Prostate gland (tissue), 2 donors: Measurements from ENCODE around the gene BCAM.

ENCODE experiments used
- POLR2AphosphoS5 ChIP-seq: sonication (generic); formaldehyde crosslinking; IDR thresholded peaks from one replicate; pipeline ENCODE4 v1.6.1; 2017; ENCODE audit warnings: antibody characterized with exemption
- TF ChIP-seq, protein P1 (sequence below), 4 experiments: fragments of 200-600 bp in 2 of 4; fragments of 450-650 bp in 2 of 4; sonication (generic) in 2 of 4; IDR thresholded peaks; 1 replicate in 3 of 4; 2 replicates in 1 of 4; pipeline ENCODE4 v1.5.1; 2016 to 2019; ENCODE audit warnings: antibody characterized with exemption in 4 of 4, mild to moderate bottlenecking in 2 of 4, moderate library complexity in 2 of 4

DNA sequence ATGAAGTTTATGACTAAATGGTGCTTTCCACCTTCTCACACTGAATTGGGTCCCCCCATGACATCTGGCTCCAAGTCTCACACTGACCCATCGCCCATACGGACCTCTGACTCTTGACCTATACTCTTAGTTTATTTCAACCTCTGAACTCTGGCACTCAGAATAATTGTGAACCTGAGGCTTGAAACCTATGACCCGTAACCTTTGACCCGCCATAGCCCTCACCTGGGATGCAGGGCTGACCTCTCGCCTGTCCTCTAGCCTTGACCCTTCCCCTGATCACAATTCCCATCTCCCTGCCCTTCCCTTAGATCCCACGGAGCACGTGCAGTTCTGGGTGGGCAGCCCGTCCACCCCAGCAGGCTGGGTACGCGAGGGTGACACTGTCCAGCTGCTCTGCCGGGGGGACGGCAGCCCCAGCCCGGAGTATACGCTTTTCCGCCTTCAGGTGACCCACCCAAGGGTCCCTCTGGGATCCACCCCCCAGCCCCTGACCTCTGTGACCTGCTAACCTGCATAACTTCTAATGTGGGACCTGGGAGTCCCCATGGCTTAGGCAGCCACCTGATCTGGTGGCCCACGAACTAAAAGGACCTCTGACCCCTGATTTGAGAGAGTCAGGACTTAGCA is 5.1 kb downstream of the BCAM start:
- TF ChIP-seq, protein P1, sequence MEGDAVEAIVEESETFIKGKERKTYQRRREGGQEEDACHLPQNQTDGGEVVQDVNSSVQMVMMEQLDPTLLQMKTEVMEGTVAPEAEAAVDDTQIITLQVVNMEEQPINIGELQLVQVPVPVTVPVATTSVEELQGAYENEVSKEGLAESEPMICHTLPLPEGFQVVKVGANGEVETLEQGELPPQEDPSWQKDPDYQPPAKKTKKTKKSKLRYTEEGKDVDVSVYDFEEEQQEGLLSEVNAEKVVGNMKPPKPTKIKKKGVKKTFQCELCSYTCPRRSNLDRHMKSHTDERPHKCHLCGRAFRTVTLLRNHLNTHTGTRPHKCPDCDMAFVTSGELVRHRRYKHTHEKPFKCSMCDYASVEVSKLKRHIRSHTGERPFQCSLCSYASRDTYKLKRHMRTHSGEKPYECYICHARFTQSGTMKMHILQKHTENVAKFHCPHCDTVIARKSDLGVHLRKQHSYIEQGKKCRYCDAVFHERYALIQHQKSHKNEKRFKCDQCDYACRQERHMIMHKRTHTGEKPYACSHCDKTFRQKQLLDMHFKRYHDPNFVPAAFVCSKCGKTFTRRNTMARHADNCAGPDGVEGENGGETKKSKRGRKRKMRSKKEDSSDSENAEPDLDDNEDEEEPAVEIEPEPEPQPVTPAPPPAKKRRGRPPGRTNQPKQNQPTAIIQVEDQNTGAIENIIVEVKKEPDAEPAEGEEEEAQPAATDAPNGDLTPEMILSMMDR (IDR thresholded peaks at IDR 0.05) = no peak
- no peak for TF ChIP-seq POLR2AphosphoS5
